ENCODE data around the gene NPW.

DNA sequence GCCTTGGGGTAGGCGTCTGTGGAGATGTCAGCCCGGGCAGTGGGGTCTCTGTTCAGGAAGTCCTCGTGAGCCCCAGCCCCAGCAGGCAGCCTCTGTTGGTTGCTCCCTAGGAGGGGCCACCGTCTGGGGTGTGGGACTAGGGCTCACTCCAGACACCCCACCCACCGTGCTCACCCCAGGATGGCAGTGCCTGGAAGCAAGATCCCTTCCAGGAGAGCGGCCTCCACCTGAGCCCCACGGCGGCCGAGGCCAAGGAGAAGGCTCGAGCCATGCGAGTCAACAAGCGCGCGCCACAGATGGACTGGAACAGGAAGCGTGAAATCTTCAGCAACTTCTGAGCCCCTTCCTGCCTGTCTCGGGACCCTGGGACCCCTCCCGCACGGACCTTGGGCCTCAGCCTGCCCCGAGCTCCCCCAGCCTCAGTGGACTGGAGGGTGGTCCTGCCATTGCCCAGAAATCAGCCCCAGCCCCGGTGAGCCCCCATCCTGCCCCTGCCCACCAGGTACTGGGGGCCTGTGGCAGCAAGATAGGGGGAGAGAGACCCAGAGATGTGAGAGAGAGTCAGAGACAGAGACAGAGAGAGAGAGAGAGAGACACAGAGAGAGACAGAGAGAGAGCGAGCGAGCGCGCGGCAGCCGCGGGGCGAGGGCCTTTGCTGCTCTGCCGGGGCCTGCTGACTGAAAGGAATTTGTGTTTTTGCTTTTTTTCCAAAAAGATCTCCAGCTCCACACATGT, 18.2 kb downstream of the NPW start:
- TF ChIP-seq, protein P1, sequence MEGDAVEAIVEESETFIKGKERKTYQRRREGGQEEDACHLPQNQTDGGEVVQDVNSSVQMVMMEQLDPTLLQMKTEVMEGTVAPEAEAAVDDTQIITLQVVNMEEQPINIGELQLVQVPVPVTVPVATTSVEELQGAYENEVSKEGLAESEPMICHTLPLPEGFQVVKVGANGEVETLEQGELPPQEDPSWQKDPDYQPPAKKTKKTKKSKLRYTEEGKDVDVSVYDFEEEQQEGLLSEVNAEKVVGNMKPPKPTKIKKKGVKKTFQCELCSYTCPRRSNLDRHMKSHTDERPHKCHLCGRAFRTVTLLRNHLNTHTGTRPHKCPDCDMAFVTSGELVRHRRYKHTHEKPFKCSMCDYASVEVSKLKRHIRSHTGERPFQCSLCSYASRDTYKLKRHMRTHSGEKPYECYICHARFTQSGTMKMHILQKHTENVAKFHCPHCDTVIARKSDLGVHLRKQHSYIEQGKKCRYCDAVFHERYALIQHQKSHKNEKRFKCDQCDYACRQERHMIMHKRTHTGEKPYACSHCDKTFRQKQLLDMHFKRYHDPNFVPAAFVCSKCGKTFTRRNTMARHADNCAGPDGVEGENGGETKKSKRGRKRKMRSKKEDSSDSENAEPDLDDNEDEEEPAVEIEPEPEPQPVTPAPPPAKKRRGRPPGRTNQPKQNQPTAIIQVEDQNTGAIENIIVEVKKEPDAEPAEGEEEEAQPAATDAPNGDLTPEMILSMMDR (conservative IDR thresholded peaks at IDR 0.05; ENCODE audit: low read length): no peak
- TF ChIP-seq EZH2phosphoT487 (IDR thresholded peaks at IDR 0.05; ENCODE audit: borderline replicate concordance, low read depth, low read length): no peak

Data from OCI-LY7 (cell line).